Bronchial epithelial cell (primary cell): ENCODE results near the gene PSMB2. TPM values are rescaled to one million over a fixed set of nuclear protein-coding genes. Genes with fewer than 3 reads are reported as not detected.

Experiments used
- DNase-seq: peaks from one replicate; pipeline ENCODE4 v3.0.0-alpha.2; 2010; ENCODE audit warnings: low read depth
- FAIRE-seq: peaks from 2 replicates; lab custom pipeline; 2011; peaks lifted over from hg19 to GRCh38; lab: Jason Lieb, UNC
- H3K27me3 ChIP-seq: 2 replicates; pipeline ENCODE4 v1.5.1; 2011; ENCODE audit warnings: low read length; ENCODE audit not compliant: control insufficient read depth, insufficient read depth
- H3K36me3 ChIP-seq: 2 replicates; pipeline ENCODE4 v1.5.1; 2011; ENCODE audit warnings: low read length; ENCODE audit not compliant: control insufficient read depth, insufficient read depth
- H3K4me3 ChIP-seq: 2 replicates; pipeline ENCODE4 v1.5.1; 2011; ENCODE audit warnings: mild to moderate bottlenecking, low read depth, low read length, control low read depth
- CTCF ChIP-seq: IDR thresholded peaks from 2 replicates; pipeline ENCODE4 v1.5.1; 2011; ENCODE audit warnings: mild to moderate bottlenecking, moderate library complexity, low read length, control low read depth, inconsistent platforms; ENCODE audit not compliant: insufficient read depth, severe bottlenecking
- total RNA-seq: library from RNA; depleted of rRNA; stranded (reverse); fragments of >200 nt; gene quantifications from 2 replicates; pipeline ENCODE4 v1.2.1, GENCODE V29; 2014

Gene PSMB2
- total RNA-seq, 1 donor from 2014 or later = 12.4 TPM

GRCh38 chr1:35592991-35593769, 48.1 kb downstream of the PSMB2 start:
- DNase-seq (no peak), FAIRE-seq (no peak)
- Histone ChIP-seq H3K27me3 (no peaks in the 10 kb centered on the region), H3K36me3 (no peaks in the 10 kb centered on the region), H3K4me3 (no peak overlapping the region)
- no peak for TF ChIP-seq CTCF

DNA sequence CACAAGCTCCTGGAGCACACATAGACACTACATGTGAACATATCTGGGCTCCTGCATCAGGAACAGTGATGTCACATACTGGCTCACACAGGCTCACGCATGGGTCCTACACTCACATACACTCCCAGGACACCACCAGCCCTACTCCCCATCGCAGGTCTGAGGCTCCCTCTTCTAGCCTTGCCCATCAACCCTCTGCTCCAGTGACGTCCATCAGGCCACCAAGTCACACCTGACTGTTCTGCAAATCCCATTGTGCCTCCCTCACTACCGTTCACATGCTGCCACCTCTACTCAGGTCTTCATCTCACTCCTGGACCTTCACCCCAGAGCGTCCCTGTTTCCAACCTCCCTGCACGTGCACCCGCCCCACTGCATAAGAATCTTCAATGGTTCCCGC, 50.1 kb downstream of the PSMB2 start:
- FAIRE-seq (peak; percentile 81), DNase-seq (no peak)
- no peak for TF ChIP-seq CTCF
- H3K27me3 ChIP-seq = no peaks in the 10 kb centered on the region
- H3K36me3 ChIP-seq = no peaks in the 10 kb centered on the region
- no peak overlapping the region for H3K4me3 ChIP-seq

DNA sequence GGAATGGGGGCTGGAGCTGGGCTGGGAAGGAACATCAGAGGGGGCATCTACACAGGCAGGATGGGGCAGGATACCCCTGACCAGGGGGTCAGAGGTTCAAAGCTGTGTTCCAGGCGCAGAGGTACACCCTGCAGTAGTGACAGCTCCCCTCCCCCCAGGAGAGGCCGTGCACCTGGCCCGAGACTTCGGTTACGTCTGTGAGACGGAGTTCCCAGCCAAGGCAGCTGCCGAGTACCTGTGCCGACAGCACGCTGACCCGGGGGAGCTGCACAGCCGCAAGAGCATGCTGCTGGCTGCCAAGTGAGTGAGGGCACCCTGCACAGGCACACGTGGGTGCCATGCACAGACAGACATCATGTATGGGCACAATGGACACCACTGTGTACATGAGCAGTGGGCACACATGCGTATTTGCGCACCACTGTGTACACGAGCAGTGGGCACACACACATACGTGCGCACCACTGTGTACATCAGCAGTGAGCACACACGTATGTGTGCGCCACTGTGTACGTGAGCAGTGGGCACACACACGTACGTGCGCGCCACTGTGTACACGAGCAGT, 50.8 kb downstream of the PSMB2 start:
- Histone ChIP-seq H3K27me3 (no peaks in the 10 kb centered on the region), H3K4me3 (no peak overlapping the region), H3K36me3 (no peaks in the 10 kb centered on the region)
- no peak for TF ChIP-seq CTCF
- FAIRE-seq (peak; percentile 85), DNase-seq (no peak)

DNA sequence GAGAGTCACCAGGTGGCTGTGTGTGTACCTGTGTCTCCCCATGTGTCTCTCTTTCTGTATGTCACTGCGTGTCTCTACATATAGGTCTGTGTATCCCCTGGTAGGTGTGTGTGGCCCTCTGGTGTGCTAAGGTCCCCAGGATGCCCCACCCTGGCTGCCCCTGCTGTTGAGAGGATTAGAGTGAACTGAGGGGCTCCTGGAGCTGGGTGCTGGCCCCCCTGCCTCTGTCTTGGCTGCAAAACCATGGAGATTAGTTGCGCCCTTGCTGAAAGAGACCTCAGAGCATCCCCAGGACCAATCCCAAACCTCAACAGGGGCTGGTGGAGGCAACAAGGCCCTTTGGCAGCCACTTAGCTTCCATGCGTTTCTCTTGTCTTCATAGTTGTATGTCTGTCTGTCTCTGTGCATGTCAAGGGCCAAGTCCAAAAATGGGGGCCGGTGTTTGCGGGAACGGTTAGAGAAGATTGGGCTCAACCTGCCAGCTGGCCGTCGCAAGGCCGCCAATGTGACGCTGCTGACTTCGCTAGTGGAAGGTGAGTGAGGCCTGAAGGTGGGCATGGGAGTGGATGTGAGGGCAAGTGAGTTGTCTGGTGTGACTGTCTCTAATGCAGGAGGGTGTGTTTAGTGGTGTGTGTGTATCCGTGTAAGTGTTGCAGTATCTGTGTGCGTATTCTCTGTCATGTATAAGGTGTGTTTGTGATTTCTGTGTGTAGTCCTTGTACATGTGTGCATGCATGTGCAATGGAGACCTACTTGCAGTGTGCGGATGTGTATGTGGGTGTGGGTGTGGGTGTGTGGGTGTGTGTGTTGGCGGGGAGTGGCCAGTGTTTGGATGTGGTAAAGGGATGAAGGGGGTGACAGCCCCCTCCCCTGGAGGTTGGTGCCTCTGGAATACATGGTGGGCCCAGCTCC, 51.6 kb downstream of the PSMB2 start:
- no peaks in the 10 kb centered on the region for H3K36me3 ChIP-seq
- FAIRE-seq = no peak
- no peak overlapping the region for H3K4me3 ChIP-seq
- TF ChIP-seq CTCF = no peak
- H3K27me3 ChIP-seq = no peaks in the 10 kb centered on the region
- no peak for DNase-seq

- FAIRE-seq (no peak), DNase-seq (no peak)
- no peak for TF ChIP-seq CTCF
- no peaks in the 10 kb centered on the region for H3K27me3 ChIP-seq
- no peak overlapping the region for H3K4me3 ChIP-seq
- H3K36me3 ChIP-seq = no peaks in the 10 kb centered on the region
These were observed 53.0 kb downstream of the PSMB2 start for GRCh38 chr1:35588197-35588910.
